SU-DHL-6 (cell line): ENCODE results near the gene RGL2.
"Not testable (repeated sequence)": the region's sequence is repeated elsewhere in the genome, so short reads cannot be mapped to it uniquely, and the experiment has no call there.

ENCODE experiments used
- H2AFZ ChIP-seq: fragments of 200-600 bp; sonication (generic); 2 replicates; pipeline ENCODE4 v1.6.1; 2014; ENCODE audit warnings: low read depth, mild to moderate bottlenecking, moderate library complexity, mixed read lengths, antibody characterized with exemption, low read length; ENCODE audit not compliant: severe bottlenecking
- H3F3A ChIP-seq: fragments of 200-600 bp; shearing (Covaris generic); 2 replicates; pipeline ENCODE4 v1.6.0; 2016; ENCODE audit warnings: antibody characterized with exemption, mild to moderate bottlenecking; ENCODE audit not compliant: insufficient read depth
- H3K27ac ChIP-seq: fragments of 200-600 bp; sonication (generic); 2 replicates; pipeline ENCODE4 v1.5.1; 2016; ENCODE audit warnings: low read depth, mild to moderate bottlenecking, low read length, moderate library complexity, mixed read lengths
- H3K27me3 ChIP-seq: fragments of 200-600 bp; sonication (generic), shearing (Covaris generic); 2 replicates; pipeline ENCODE4 v1.6.0; 2014; ENCODE audit warnings: mild to moderate bottlenecking, low read length
- H3K36me3 ChIP-seq: fragments of 200-600 bp; sonication (generic); 2 replicates; pipeline ENCODE4 v1.6.1; 2014; ENCODE audit warnings: mild to moderate bottlenecking, low read length, mixed read lengths
- H3K4me2 ChIP-seq: fragments of 300-600, 200-600 bp; shearing (Covaris generic), sonication (generic); 2 replicates; pipeline ENCODE4 v1.6.0; 2014; ENCODE audit warnings: low read length, low read depth, mild to moderate bottlenecking; ENCODE audit not compliant: poor library complexity, severe bottlenecking
- H3K4me3 ChIP-seq: fragments of 200-600 bp; sonication (generic); 2 replicates; pipeline ENCODE4 v1.5.1; 2014; ENCODE audit warnings: antibody characterized with exemption, low read length, mild to moderate bottlenecking, mixed read lengths; ENCODE audit not compliant: insufficient read depth, poor library complexity, severe bottlenecking
- H3K79me2 ChIP-seq: fragments of 200-600 bp; sonication (generic); 2 replicates; pipeline ENCODE4 v1.6.1; 2014; ENCODE audit warnings: mild to moderate bottlenecking, low read length, moderate library complexity; ENCODE audit not compliant: insufficient read depth
- H3K9ac ChIP-seq: fragments of 200-600 bp; sonication (generic); 2 replicates; pipeline ENCODE4 v1.7.0; 2014; ENCODE audit warnings: mild to moderate bottlenecking, low read length
- H3K9me2 ChIP-seq: fragments of 200-600 bp; sonication (generic); replicated peaks from 2 replicates; pipeline ENCODE4 v1.6.1; 2014; ENCODE audit warnings: low read length; ENCODE audit not compliant: insufficient read depth
- H3K9me3 ChIP-seq: fragments of 200-600 bp; sonication (generic); 2 replicates; pipeline ENCODE4 v1.6.1; 2014; ENCODE audit warnings: low read length, mixed read lengths; ENCODE audit not compliant: insufficient read depth
- H4K20me1 ChIP-seq: fragments of 200-600 bp; sonication (generic); 2 replicates; pipeline ENCODE4 v1.6.1; 2014; ENCODE audit warnings: low read depth, mild to moderate bottlenecking, antibody characterized with exemption, low read length, moderate library complexity, mixed read lengths
- EZH2phosphoT487 ChIP-seq: fragments of 200-600 bp; sonication (generic), shearing (Covaris generic); conservative IDR thresholded peaks from 2 replicates; pipeline ENCODE4 v1.6.1; 2018; ENCODE audit warnings: mild to moderate bottlenecking, antibody characterized with exemption, low read length, moderate library complexity, mixed read lengths
- TF ChIP-seq, protein P1 (sequence below): fragments of 200-600 bp; sonication (generic); IDR thresholded peaks from one replicate; pipeline ENCODE4 v1.5.1; 2017; ENCODE audit warnings: antibody characterized with exemption, mild to moderate bottlenecking, low read length, moderate library complexity; ENCODE audit not compliant: insufficient read depth, poor library complexity, severe bottlenecking

RGL2 gene

DNA sequence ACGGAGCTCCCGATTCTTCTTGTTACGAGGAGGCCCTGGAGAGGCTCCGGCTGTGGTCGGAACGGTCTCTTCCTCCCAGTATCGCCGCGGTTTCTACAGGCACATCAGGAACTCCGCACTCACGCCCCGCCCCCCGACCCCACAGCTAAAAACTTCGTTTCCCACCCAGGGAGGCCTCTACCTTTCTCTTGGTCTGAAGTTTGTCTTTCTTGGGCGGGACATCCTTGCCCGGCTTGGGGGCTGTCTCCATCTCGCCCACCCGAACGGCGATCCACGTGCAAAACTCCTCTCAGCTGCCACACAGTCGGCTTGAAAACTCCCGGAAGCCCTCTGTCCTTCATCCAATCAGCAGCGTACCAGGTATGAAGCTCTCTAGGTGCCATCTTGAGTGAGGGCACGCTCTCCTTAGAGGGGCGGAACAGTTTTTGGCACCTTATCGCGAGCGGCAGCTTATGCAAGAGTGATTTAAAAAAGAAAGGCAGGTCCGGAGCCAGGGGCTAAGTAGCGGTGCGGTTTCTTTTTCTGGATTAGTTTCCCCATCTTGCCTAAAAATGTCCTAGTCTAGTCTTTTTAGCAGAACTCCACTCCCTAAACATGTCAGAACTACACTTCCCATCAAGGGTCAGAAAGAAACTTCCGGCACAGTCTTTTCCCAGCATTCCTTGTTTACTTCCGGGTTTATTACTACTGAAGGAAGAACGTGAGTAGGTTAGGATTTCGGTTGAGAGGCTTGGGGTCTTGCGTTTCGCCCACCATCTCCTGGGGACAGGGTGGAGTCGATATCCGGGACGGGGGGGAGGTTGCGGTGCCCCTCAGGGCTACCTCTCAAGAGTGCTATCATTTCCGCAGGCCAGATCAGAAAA is 9.6 kb downstream of the RGL2 start, which contains the start of the genes PFDN6 and WDR46:
PFDN6 (plus strand) TSS at position 681 of the 863 bp plus-strand sequence. CDS start 256 bp downstream, outside the sequence.
WDR46 (minus strand) TSS at position 319 of the 863 bp plus-strand sequence; CDS start at position 250, 69 bp downstream.
- Histone ChIP-seq H3K27ac (peak within 1 kb of the TSS; percentile 65), H3K36me3 (peaks cover 20% of the 10 kb centered on the region)
- no peak for TF ChIP-seq EZH2phosphoT487
- TF ChIP-seq, protein P1, sequence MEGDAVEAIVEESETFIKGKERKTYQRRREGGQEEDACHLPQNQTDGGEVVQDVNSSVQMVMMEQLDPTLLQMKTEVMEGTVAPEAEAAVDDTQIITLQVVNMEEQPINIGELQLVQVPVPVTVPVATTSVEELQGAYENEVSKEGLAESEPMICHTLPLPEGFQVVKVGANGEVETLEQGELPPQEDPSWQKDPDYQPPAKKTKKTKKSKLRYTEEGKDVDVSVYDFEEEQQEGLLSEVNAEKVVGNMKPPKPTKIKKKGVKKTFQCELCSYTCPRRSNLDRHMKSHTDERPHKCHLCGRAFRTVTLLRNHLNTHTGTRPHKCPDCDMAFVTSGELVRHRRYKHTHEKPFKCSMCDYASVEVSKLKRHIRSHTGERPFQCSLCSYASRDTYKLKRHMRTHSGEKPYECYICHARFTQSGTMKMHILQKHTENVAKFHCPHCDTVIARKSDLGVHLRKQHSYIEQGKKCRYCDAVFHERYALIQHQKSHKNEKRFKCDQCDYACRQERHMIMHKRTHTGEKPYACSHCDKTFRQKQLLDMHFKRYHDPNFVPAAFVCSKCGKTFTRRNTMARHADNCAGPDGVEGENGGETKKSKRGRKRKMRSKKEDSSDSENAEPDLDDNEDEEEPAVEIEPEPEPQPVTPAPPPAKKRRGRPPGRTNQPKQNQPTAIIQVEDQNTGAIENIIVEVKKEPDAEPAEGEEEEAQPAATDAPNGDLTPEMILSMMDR = no peak

DNA sequence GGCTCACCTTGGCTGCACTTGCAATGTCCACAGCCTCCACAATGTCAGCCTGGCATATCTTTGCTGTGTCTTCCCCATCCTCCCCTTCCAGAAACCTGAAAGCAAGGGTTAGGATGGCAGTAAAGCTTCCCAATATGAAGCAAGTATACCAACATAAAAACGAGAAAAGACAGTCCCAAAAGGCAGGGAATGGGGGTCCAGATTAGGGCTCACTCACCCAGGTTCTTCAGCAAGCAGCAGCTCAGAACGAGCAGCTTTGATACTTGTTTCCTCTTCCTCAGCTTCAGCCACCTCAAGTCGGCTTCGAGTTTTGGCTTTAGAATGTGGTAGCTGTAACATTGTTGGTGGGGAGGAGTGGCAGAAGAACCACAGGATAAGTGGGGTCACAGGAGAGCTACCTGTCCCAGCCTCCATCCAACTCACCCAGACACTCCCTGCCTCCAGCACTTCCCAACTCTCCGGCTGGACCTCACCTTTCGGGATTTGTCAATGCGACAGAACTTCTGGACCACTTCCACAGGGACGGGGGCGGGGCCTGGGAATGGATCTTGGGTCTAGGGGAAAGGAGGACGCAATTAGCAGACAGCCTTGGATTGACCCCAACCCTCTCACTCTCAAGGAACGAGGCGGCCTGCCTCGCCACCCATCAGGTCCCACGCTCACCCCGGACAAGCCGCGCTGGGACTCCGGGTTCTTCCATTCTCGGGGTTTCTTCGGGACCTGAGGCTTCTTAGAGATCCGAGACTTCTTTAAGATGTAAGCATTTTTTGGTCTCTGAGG is 10.4 kb downstream of the RGL2 start:
- Histone ChIP-seq H3K79me2 (peaks cover 46% of the 10 kb centered on the region), H3K9me3 (no peaks in the 10 kb centered on the region), H3K36me3 (peaks cover 21% of the 10 kb centered on the region), H3K9ac (peak overlapping the region; percentile 80), H3K4me2 (peak overlapping the region; percentile 94), H3F3A (peaks cover 14% of the 10 kb centered on the region), H3K9me2 (no peaks in the 10 kb centered on the region), H3K27ac (peak overlapping the region; percentile 65), H2AFZ (peak overlapping the region; percentile 90), H3K27me3 (no peaks in the 10 kb centered on the region), H3K4me3 (peak overlapping the region; percentile 84), H4K20me1 (no peaks in the 10 kb centered on the region)
- TF ChIP-seq, protein P1 = no peak
- TF ChIP-seq EZH2phosphoT487 = no peak

More for the DNA sequence above, 9.6 kb downstream of the RGL2 start, which contains the start of the genes PFDN6 and WDR46:
- Histone ChIP-seq H3K4me3 (peak within 1 kb of the TSS; percentile 84), H3K27me3 (no peaks in the 10 kb centered on the region), H2AFZ (peak within 1 kb of the TSS; percentile 90), H3K9me3 (no peaks in the 10 kb centered on the region), H3K79me2 (peaks cover 46% of the 10 kb centered on the region), H3K9me2 (no peaks in the 10 kb centered on the region), H3F3A (peaks cover 14% of the 10 kb centered on the region), H3K9ac (peak within 1 kb of the TSS; percentile 80), H4K20me1 (no peaks in the 10 kb centered on the region), H3K4me2 (peak within 1 kb of the TSS; percentile 94)

DNA sequence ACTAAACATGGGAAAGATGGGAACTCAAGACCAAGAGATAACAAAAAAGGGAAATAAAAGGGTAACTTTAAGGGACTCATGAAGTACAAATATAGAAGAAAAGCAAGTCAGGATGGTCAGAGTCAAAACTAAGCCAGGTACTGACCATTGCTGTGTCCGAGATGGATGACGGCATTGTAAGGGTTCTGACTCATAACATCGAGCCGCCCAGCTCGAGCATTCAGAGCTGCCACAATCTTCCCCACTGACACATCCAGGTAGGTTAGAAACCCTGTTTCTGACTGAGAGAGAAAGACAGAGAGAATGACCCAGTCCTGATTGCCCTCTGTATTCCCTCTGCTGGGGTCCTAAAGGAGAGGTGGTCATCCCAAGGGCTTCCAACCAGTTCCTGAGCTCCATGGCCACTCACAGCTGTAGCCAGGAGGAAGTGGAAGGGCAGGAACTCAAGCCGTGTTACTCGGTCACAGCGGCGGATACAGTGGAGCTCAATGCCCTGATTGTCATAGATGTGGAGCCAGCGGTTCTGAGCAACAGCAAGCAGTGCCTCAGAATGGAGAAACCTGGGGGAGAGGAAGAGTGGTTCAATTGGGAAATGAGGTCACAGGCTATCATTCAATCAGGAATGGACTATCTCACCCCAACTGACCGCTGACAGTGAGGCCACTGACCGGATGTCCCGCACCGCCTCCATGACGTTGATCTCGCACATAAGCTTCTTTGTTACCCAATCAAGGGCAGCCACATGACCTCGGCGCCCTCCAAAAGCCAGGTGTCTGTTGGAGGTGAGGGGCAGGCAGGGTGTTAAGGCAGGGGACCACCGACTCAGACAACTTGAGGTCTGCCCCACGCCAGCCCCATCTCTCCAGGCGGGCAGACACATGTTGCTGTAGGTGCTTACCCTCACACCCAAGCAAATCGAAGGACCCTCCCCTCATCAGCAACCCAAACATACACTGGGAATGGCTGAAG is 11.5 kb downstream of the RGL2 start:
- Histone ChIP-seq H3K27ac (no peak overlapping the region), H3F3A (peaks cover 14% of the 10 kb centered on the region), H3K9me2 (no peaks in the 10 kb centered on the region), H3K79me2 (peaks cover 46% of the 10 kb centered on the region), H3K4me2 (peak overlapping the region; percentile 94), H4K20me1 (no peaks in the 10 kb centered on the region), H3K9me3 (no peaks in the 10 kb centered on the region), H3K4me3 (no peak overlapping the region), H3K27me3 (no peaks in the 10 kb centered on the region), H3K9ac (peak overlapping the region; percentile 80), H3K36me3 (peaks cover 21% of the 10 kb centered on the region), H2AFZ (no peak overlapping the region)
- TF ChIP-seq EZH2phosphoT487 = no peak
- TF ChIP-seq, protein P1 = no peak

DNA sequence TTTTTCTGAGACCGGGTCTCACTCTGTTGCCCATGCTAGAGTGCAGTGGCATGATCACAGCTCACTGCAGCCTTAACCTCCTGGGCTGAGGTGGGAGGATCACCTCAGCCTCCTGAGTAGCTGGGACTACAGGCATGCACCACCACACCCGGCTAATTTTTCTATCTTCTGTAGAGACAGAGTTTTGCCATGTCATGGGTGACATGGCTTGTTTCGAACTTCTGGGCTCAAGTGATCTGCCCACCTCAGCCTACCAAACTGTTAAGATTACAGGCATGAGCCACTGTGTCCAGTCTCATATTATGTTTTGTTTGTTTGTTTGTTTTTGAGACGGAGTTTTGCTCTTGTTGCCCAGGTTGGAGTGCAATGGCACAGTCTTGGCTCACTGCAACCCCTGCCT is 13.5 kb downstream of the RGL2 start:
- Histone ChIP-seq H3K36me3 (peaks cover 21% of the 10 kb centered on the region), H3K79me2 (peaks cover 32% of the 10 kb centered on the region), H3F3A (peaks cover 18% of the 10 kb centered on the region; the same call in 1 of the 2 replicates)
- H3K27ac ChIP-seq, H3K9ac ChIP-seq, H3K4me3 ChIP-seq, H2AFZ ChIP-seq, H3K9me2 ChIP-seq, H3K9me3 ChIP-seq, H3K4me2 ChIP-seq, H3K27me3 ChIP-seq, H4K20me1 ChIP-seq: not testable (repeated sequence)
